HEK293 (cell line): ENCODE results near the gene SSTR5.

Experiments used
- ATF2 ChIP-seq: fragments of 450-650 bp; formaldehyde crosslinking; IDR thresholded peaks from 2 replicates; pipeline ENCODE4 v1.5.1; 2016; ENCODE audit warnings: missing biosample characterization, missing genetic modification characterization, low read depth
- INSM2 ChIP-seq: fragments of 450-650 bp; formaldehyde crosslinking; IDR thresholded peaks from 2 replicates; pipeline ENCODE4 v1.5.1; 2016; ENCODE audit warnings: missing biosample characterization, missing genetic modification characterization
- KLF9 ChIP-seq: fragments of 450-650 bp; formaldehyde crosslinking; IDR thresholded peaks from 2 replicates; pipeline ENCODE4 v1.5.1; 2016; ENCODE audit warnings: missing biosample characterization, missing genetic modification characterization, low read depth
- ZBTB20 ChIP-seq: fragments of 450-650 bp; formaldehyde crosslinking; IDR thresholded peaks from 2 replicates; pipeline ENCODE4 v1.5.1; 2016; ENCODE audit warnings: missing biosample characterization, missing genetic modification characterization
- ZBTB7A ChIP-seq: fragments of 450-650 bp; formaldehyde crosslinking; IDR thresholded peaks from 2 replicates; pipeline ENCODE4 v1.5.1; 2016; ENCODE audit warnings: low read depth, missing biosample characterization, missing genetic modification characterization
- ZFHX2 ChIP-seq: fragments of 450-650 bp; formaldehyde crosslinking; conservative IDR thresholded peaks from 2 replicates; pipeline ENCODE4 v1.5.1; 2016; ENCODE audit warnings: missing biosample characterization, missing genetic modification characterization
- ZNF114 ChIP-seq: fragments of 450-650 bp; formaldehyde crosslinking; IDR thresholded peaks from 2 replicates; pipeline ENCODE4 v1.5.0; 2017; ENCODE audit warnings: missing biosample characterization, missing genetic modification characterization
- ZNF146 ChIP-seq: fragments of 450-650 bp; formaldehyde crosslinking; IDR thresholded peaks from 2 replicates; pipeline ENCODE4 v1.5.1; 2016; ENCODE audit warnings: missing biosample characterization, missing genetic modification characterization
- ZNF184 ChIP-seq: fragments of 450-650 bp; IDR thresholded peaks from 2 replicates; pipeline ENCODE4 v1.5.1; 2018; ENCODE audit warnings: missing biosample characterization, mild to moderate bottlenecking, missing genetic modification characterization
- ZNF280C ChIP-seq: fragments of 450-650 bp; formaldehyde crosslinking; IDR thresholded peaks from 2 replicates; pipeline ENCODE4 v1.5.1; 2016; ENCODE audit warnings: missing biosample characterization, missing genetic modification characterization
- ZNF292 ChIP-seq: fragments of 450-650 bp; formaldehyde crosslinking; IDR thresholded peaks from 2 replicates; pipeline ENCODE4 v1.5.1; 2016; ENCODE audit warnings: low read depth, missing biosample characterization, missing genetic modification characterization, borderline replicate concordance
- ZNF501 ChIP-seq: fragments of 450-650 bp; formaldehyde crosslinking; IDR thresholded peaks from 2 replicates; pipeline ENCODE4 v1.5.1; 2016; ENCODE audit warnings: missing biosample characterization, missing genetic modification characterization
- ZNF707 ChIP-seq: fragments of 450-650 bp; formaldehyde crosslinking; IDR thresholded peaks from 2 replicates; pipeline ENCODE4 v1.5.1; 2016; ENCODE audit warnings: missing biosample characterization, missing genetic modification characterization
- ZNF776 ChIP-seq: fragments of 450-650 bp; formaldehyde crosslinking; IDR thresholded peaks from 2 replicates; pipeline ENCODE4 v1.5.0; 2017; ENCODE audit warnings: missing biosample characterization, missing genetic modification characterization, borderline replicate concordance
- ZNF777 ChIP-seq: fragments of 450-650 bp; formaldehyde crosslinking; IDR thresholded peaks from 2 replicates; pipeline ENCODE4 v1.5.1; 2017; ENCODE audit warnings: missing biosample characterization, missing genetic modification characterization, borderline replicate concordance
- TF ChIP-seq, protein P1 (sequence below): fragments of 450-650 bp; formaldehyde crosslinking; IDR thresholded peaks from 2 replicates; pipeline ENCODE4 v1.5.1; 2016; ENCODE audit warnings: missing biosample characterization, missing genetic modification characterization, low read depth
- TF ChIP-seq, protein P2 (sequence below): fragments of 450-650 bp; formaldehyde crosslinking; IDR thresholded peaks from 2 replicates; pipeline ENCODE4 v1.5.1; 2016; ENCODE audit warnings: missing biosample characterization, missing genetic modification characterization
- TF ChIP-seq, protein P3 (sequence below): fragments of 450-650 bp; formaldehyde crosslinking; IDR thresholded peaks from 2 replicates; pipeline ENCODE4 v1.5.1; 2016; ENCODE audit warnings: missing biosample characterization, missing genetic modification characterization

The SSTR5 gene

DNA sequence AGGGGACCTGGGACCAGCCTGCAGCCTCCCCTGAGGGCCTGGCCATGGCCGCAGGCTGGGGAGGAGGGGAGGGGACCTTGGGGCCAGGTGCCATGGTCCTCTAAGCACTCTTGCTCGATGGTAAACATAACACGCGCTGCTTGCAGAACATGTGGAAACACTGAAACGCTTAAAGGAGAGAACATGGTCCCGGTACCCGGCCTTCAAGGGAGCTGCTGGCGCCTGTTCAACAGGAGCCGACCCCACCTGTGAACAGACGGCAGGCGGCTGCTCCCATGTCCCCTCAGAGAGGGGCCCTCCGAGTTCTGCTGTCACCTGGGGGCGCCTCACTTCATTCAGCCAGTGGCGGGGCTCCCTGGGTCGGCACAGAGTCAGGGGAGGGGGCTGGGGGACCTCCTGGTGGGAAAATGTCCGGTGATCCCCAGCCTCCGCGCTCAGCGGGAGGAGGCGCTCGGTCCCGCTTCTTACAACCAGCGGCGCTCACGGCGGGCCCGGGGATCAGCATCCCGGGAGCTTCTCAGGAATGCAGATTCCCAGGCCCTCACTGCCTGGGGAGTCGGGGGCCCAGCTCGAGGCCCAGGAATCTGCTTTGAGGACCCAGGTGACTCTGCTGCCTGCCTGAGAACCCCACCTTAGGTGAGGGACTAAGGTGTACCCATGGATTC is 854 bp upstream of the SSTR5 start (continued):
- TF ChIP-seq, protein P1, sequence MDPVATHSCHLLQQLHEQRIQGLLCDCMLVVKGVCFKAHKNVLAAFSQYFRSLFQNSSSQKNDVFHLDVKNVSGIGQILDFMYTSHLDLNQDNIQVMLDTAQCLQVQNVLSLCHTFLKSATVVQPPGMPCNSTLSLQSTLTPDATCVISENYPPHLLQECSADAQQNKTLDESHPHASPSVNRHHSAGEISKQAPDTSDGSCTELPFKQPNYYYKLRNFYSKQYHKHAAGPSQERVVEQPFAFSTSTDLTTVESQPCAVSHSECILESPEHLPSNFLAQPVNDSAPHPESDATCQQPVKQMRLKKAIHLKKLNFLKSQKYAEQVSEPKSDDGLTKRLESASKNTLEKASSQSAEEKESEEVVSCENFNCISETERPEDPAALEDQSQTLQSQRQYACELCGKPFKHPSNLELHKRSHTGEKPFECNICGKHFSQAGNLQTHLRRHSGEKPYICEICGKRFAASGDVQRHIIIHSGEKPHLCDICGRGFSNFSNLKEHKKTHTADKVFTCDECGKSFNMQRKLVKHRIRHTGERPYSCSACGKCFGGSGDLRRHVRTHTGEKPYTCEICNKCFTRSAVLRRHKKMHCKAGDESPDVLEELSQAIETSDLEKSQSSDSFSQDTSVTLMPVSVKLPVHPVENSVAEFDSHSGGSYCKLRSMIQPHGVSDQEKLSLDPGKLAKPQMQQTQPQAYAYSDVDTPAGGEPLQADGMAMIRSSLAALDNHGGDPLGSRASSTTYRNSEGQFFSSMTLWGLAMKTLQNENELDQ (tag by site-specific recombination): no peak
- TF ChIP-seq ZBTB7A (0 out of 2 replicates have a peak, but pooled peaks have one; percentile 44), ZFHX2 (tag by site-specific recombination) (no peak), ZNF114 (tag by site-specific recombination) (no peak), ZBTB20 (tag by site-specific recombination) (peak; percentile 92), KLF9 (no peak), ZNF280C (tag by site-specific recombination) (no peak), ATF2 (no peak), ZNF777 (tag by site-specific recombination) (no peak), ZNF501 (tag by site-specific recombination) (no peak), ZNF292 (tag by site-specific recombination) (no peak), INSM2 (tag by site-specific recombination) (no peak), ZNF184 (tag by site-specific recombination) (no peak), ZNF776 (no peak), ZNF146 (tag by site-specific recombination) (no peak), ZNF707 (no peak)
- TF ChIP-seq, protein P2, sequence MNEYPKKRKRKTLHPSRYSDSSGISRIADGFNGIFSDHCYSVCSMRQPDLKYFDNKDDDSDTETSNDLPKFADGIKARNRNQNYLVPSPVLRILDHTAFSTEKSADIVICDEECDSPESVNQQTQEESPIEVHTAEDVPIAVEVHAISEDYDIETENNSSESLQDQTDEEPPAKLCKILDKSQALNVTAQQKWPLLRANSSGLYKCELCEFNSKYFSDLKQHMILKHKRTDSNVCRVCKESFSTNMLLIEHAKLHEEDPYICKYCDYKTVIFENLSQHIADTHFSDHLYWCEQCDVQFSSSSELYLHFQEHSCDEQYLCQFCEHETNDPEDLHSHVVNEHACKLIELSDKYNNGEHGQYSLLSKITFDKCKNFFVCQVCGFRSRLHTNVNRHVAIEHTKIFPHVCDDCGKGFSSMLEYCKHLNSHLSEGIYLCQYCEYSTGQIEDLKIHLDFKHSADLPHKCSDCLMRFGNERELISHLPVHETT: no peak
- TF ChIP-seq, protein P3, sequence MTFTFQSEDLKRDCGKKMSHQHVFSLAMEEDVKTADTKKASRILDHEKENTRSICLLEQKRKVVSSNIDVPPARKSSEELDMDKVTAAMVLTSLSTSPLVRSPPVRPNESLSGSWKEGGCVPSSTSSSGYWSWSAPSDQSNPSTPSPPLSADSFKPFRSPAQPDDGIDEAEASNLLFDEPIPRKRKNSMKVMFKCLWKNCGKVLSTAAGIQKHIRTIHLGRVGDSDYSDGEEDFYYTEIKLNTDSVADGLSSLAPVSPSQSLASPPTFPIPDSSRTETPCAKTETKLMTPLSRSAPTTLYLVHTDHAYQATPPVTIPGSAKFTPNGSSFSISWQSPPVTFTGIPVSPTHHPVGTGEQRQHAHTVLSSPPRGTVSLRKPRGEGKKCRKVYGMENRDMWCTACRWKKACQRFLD (tag by site-specific recombination): no peak
